Measurements from ENCODE around the gene TMPRSS11A. TPM values are rescaled to one million over a fixed set of nuclear protein-coding genes. Genes with fewer than 3 reads are reported as not detected.

Gene TMPRSS11A
- total RNA-seq: not detected
- not detected for polyA plus RNA-seq
- long read RNA-seq, donor 1: 0 reads
- long read RNA-seq, donor 2: 0 reads
- long read RNA-seq, donor 3: 0 reads
- long read RNA-seq, donor 4: 0 reads
- long read RNA-seq, donor 5: 0 reads

DNA sequence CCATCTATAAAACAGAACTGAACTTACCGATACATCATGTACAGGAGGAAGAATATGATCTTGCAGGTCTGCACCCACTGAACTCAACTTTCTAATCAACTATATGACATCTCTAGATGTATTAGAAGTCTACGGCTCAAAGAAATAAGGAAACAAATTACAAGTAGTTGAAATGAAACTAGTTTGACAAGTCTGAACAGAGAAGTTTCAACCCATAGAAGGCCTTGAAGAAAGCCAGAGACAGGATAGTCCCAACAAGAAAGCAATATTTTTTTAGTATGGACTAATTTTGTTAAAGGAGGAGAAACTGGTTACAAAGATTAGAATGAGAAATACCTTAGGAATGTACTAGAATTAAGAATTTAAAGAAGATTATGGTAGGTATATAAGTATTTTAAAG, at the start of gene TMPRSS11A:
TMPRSS11A (minus strand) TSS at position 138 of the 400 bp plus-strand sequence; CDS start at position 38, 100 bp downstream.
- H3K4me1 ChIP-seq (ENCODE audit: control insufficient read depth in 5 of 5, insufficient read depth in 5 of 5, low read length in 5 of 5): no peaks in the 10 kb centered on the region
- no peaks in the 10 kb centered on the region for H3K9me3 ChIP-seq (ENCODE audit: control insufficient read depth in 4 of 4, insufficient read depth in 3 of 4, low read length in 3 of 4)
- no peak for ATAC-seq (ENCODE audit: insufficient read depth, low FRiP score)
- 62 to 76% methylated on average over 2 of the region's 2 CpGs for WGBS, 2 donors
- TF ChIP-seq, protein P1, sequence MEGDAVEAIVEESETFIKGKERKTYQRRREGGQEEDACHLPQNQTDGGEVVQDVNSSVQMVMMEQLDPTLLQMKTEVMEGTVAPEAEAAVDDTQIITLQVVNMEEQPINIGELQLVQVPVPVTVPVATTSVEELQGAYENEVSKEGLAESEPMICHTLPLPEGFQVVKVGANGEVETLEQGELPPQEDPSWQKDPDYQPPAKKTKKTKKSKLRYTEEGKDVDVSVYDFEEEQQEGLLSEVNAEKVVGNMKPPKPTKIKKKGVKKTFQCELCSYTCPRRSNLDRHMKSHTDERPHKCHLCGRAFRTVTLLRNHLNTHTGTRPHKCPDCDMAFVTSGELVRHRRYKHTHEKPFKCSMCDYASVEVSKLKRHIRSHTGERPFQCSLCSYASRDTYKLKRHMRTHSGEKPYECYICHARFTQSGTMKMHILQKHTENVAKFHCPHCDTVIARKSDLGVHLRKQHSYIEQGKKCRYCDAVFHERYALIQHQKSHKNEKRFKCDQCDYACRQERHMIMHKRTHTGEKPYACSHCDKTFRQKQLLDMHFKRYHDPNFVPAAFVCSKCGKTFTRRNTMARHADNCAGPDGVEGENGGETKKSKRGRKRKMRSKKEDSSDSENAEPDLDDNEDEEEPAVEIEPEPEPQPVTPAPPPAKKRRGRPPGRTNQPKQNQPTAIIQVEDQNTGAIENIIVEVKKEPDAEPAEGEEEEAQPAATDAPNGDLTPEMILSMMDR (IDR thresholded peaks at IDR 0.05; ENCODE audit: control extremely low read depth, extremely low read depth): no peak
- no peak within 1 kb of the TSS for H3K4me3 ChIP-seq
- H3K9ac ChIP-seq (ENCODE audit: insufficient read depth in 1 of 2, low read length in 2 of 2): no peak within 1 kb of the TSS
- no peak within 1 kb of the TSS for H3K27ac ChIP-seq (ENCODE audit: low read depth in 1 of 2, low read length in 1 of 2)
- no peak for DNase-seq
- no peaks in the 10 kb centered on the region for H3K36me3 ChIP-seq (ENCODE audit: control insufficient read depth in 4 of 4, insufficient read depth in 4 of 4, low read length in 4 of 4)
- no peaks in the 10 kb centered on the region for H3K27me3 ChIP-seq (ENCODE audit: control insufficient read depth in 3 of 3, insufficient read depth in 3 of 3, low read length in 2 of 3)

- DNase-seq: no peak
- Histone ChIP-seq H3K27me3 (ENCODE audit: control insufficient read depth in 3 of 3, insufficient read depth in 3 of 3, low read length in 2 of 3) (no peaks in the 10 kb centered on the region), H3K36me3 (ENCODE audit: control insufficient read depth in 4 of 4, insufficient read depth in 4 of 4, low read length in 4 of 4) (no peaks in the 10 kb centered on the region), H3K4me1 (ENCODE audit: control insufficient read depth in 5 of 5, insufficient read depth in 5 of 5, low read length in 5 of 5) (no peaks in the 10 kb centered on the region), H3K27ac (ENCODE audit: low read depth in 1 of 2, low read length in 1 of 2) (no peak overlapping the region), H3K9ac (ENCODE audit: insufficient read depth in 1 of 2, low read length in 2 of 2) (no peak overlapping the region), H3K9me3 (ENCODE audit: control insufficient read depth in 4 of 4, insufficient read depth in 3 of 4, low read length in 3 of 4) (no peaks in the 10 kb centered on the region), H3K4me3 (no peak overlapping the region)
- TF ChIP-seq, protein P1 (IDR thresholded peaks at IDR 0.05; ENCODE audit: control extremely low read depth, extremely low read depth): no peak
- no peak for ATAC-seq (ENCODE audit: insufficient read depth, low FRiP score)
Observed at GRCh38 chr4:68011684-68012083, 48.4 kb upstream of the TMPRSS11A start.

GRCh38 chr4:68002906-68003305, 39.6 kb upstream of the TMPRSS11A start:
- H3K27me3 ChIP-seq (ENCODE audit: control insufficient read depth in 3 of 3, insufficient read depth in 3 of 3, low read length in 2 of 3): no peaks in the 10 kb centered on the region
- ATAC-seq (ENCODE audit: insufficient read depth, low FRiP score): no peak
- no peak overlapping the region for H3K27ac ChIP-seq (ENCODE audit: low read depth in 1 of 2, low read length in 1 of 2)
- H3K36me3 ChIP-seq (ENCODE audit: control insufficient read depth in 4 of 4, insufficient read depth in 4 of 4, low read length in 4 of 4): no peaks in the 10 kb centered on the region
- H3K9me3 ChIP-seq (ENCODE audit: control insufficient read depth in 4 of 4, insufficient read depth in 3 of 4, low read length in 3 of 4): peaks cover 0 to 2% (median 0%) of the 10 kb centered on the region in 4 donors
- no peak overlapping the region for H3K4me3 ChIP-seq
- no peak overlapping the region for H3K9ac ChIP-seq (ENCODE audit: insufficient read depth in 1 of 2, low read length in 2 of 2)
- H3K4me1 ChIP-seq (ENCODE audit: control insufficient read depth in 5 of 5, insufficient read depth in 5 of 5, low read length in 5 of 5): no peaks in the 10 kb centered on the region
- no peak for DNase-seq
- TF ChIP-seq, protein P1 (IDR thresholded peaks at IDR 0.05; ENCODE audit: control extremely low read depth, extremely low read depth): no peak

DNA sequence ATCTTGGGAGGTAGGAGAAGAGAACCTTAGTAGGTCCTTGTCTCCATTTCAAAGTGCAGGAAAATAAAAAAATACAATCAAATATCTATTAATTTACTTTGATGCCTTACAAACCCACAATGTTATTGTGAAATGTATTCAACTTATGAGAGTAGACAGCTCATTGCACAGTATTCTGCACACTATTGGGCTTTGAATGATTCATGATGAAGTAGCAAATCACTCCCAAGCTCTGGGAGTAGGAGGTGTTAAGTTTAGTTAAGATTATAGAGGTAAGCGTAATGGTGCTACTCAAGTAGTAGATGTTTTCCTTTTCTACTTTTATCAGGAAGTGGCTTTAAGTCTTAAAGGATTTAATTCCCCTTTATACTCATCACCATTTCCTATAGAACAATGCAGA, 32.8 kb upstream of the TMPRSS11A start:
- no peak for ATAC-seq (ENCODE audit: insufficient read depth, low FRiP score)
- H3K27ac ChIP-seq (ENCODE audit: low read depth in 1 of 2, low read length in 1 of 2): no peak overlapping the region
- no peak overlapping the region for H3K4me3 ChIP-seq
- 82 to 95% methylated on average over 1 of the region's 1 CpG for WGBS, 2 donors
- H3K4me1 ChIP-seq (ENCODE audit: control insufficient read depth in 5 of 5, insufficient read depth in 5 of 5, low read length in 5 of 5): no peaks in the 10 kb centered on the region
- no peak for DNase-seq
- H3K9ac ChIP-seq (ENCODE audit: insufficient read depth in 1 of 2, low read length in 2 of 2): no peak overlapping the region
- no peaks in the 10 kb centered on the region for H3K27me3 ChIP-seq (ENCODE audit: control insufficient read depth in 3 of 3, insufficient read depth in 3 of 3, low read length in 2 of 3)
- no peaks in the 10 kb centered on the region for H3K9me3 ChIP-seq (ENCODE audit: control insufficient read depth in 4 of 4, insufficient read depth in 3 of 4, low read length in 3 of 4)
- no peaks in the 10 kb centered on the region for H3K36me3 ChIP-seq (ENCODE audit: control insufficient read depth in 4 of 4, insufficient read depth in 4 of 4, low read length in 4 of 4)
- TF ChIP-seq, protein P1 (IDR thresholded peaks at IDR 0.05; ENCODE audit: control extremely low read depth, extremely low read depth): no peak
